Measurements from ENCODE around the gene UNC93B1.

The UNC93B1 gene

GRCh38 chr11:68038718-68039525 lies 35.0 kb upstream of the UNC93B1 start, which contains the start of gene TCIRG1:
Gene TCIRG1, plus strand, starts transcription at chr11:68039025. Its CDS starts 2,247 bp downstream, at chr11:68041272.
- no peak; the same call in 1 of the 2 replicates for TF ChIP-seq MAX (IDR thresholded peaks at IDR 0.05)
- TF ChIP-seq NFIC (IDR thresholded peaks at IDR 0.05) = no peak; the same call in 1 of the 2 replicates
- no peak for TF ChIP-seq EGR1 (IDR thresholded peaks at IDR 0.05)
- TF ChIP-seq YY1 (IDR thresholded peaks at IDR 0.05; ENCODE audit: low read depth) = no peak
- TF ChIP-seq ZBTB7A (IDR thresholded peaks at IDR 0.05; ENCODE audit: low read depth) = peak; percentile 38; the same call in 1 of the 2 replicates
- no peak for TF ChIP-seq EP300 (IDR thresholded peaks at IDR 0.05; ENCODE audit: borderline replicate concordance)
- no peak for TF ChIP-seq TEAD4 (IDR thresholded peaks at IDR 0.05)
- peak; percentile 2; the same call in 1 of the 2 replicates for TF ChIP-seq TCF12 (IDR thresholded peaks at IDR 0.05; ENCODE audit: low read depth)
- no peak; the same call in 1 of the 2 replicates for TF ChIP-seq RAD21 (IDR thresholded peaks at IDR 0.05; ENCODE audit: low read depth)
- no peak for TF ChIP-seq FOXM1 (IDR thresholded peaks at IDR 0.05; ENCODE audit: borderline replicate concordance, low read depth)
- peak; percentile 61; the same call in 1 of the 2 replicates for TF ChIP-seq TAF1 (IDR thresholded peaks at IDR 0.05; ENCODE audit: low read depth)
- no peak; the same call in 1 of the 2 replicates for TF ChIP-seq CREB1 (IDR thresholded peaks at IDR 0.05; ENCODE audit: low read depth)
- no peak for TF ChIP-seq REST (IDR thresholded peaks at IDR 0.05; ENCODE audit: low read depth)
- TF ChIP-seq USF1 (IDR thresholded peaks at IDR 0.05) = no peak
- TF ChIP-seq CEBPB (IDR thresholded peaks at IDR 0.05) = no peak

GRCh38 chr11:68038226-68038717 lies 34.4 kb upstream of the UNC93B1 start:
- TF ChIP-seq MAX (IDR thresholded peaks at IDR 0.05) (no peak), ZBTB7A (IDR thresholded peaks at IDR 0.05; ENCODE audit: low read depth) (peak; percentile 2; the same call in 1 of the 2 replicates), RAD21 (IDR thresholded peaks at IDR 0.05; ENCODE audit: low read depth) (no peak), TCF12 (IDR thresholded peaks at IDR 0.05; ENCODE audit: low read depth) (peak; percentile 39; the same call in 1 of the 2 replicates), EGR1 (IDR thresholded peaks at IDR 0.05) (no peak), NFIC (IDR thresholded peaks at IDR 0.05) (0 out of 2 replicates have a peak, but pooled peaks have one; percentile 4), YY1 (IDR thresholded peaks at IDR 0.05; ENCODE audit: low read depth) (no peak), TAF1 (IDR thresholded peaks at IDR 0.05; ENCODE audit: low read depth) (no peak)

- TF ChIP-seq NFIC (IDR thresholded peaks at IDR 0.05) (no peak), TCF12 (IDR thresholded peaks at IDR 0.05; ENCODE audit: low read depth) (no peak), FOXM1 (IDR thresholded peaks at IDR 0.05; ENCODE audit: borderline replicate concordance, low read depth) (no peak), TAF1 (IDR thresholded peaks at IDR 0.05; ENCODE audit: low read depth) (no peak), ZBTB7A (IDR thresholded peaks at IDR 0.05; ENCODE audit: low read depth) (no peak), EP300 (IDR thresholded peaks at IDR 0.05; ENCODE audit: borderline replicate concordance) (no peak)
These were observed 33.7 kb upstream of the UNC93B1 start for GRCh38 chr11:68037411-68038225.

- TF ChIP-seq EGR1 (IDR thresholded peaks at IDR 0.05) = no peak
- TF ChIP-seq ZBTB7A (IDR thresholded peaks at IDR 0.05; ENCODE audit: low read depth) = no peak
These were observed 32.9 kb upstream of the UNC93B1 start for GRCh38 chr11:68036717-68037239.

- TF ChIP-seq REST (IDR thresholded peaks at IDR 0.05; ENCODE audit: low read depth) (no peak), TCF12 (IDR thresholded peaks at IDR 0.05; ENCODE audit: low read depth) (no peak), EP300 (IDR thresholded peaks at IDR 0.05; ENCODE audit: borderline replicate concordance) (no peak), EGR1 (IDR thresholded peaks at IDR 0.05) (no peak), YY1 (IDR thresholded peaks at IDR 0.05; ENCODE audit: low read depth) (no peak), FOXM1 (IDR thresholded peaks at IDR 0.05; ENCODE audit: borderline replicate concordance, low read depth) (no peak), RAD21 (IDR thresholded peaks at IDR 0.05; ENCODE audit: low read depth) (no peak), CREB1 (IDR thresholded peaks at IDR 0.05; ENCODE audit: low read depth) (no peak), TEAD4 (IDR thresholded peaks at IDR 0.05) (no peak), ZBTB7A (IDR thresholded peaks at IDR 0.05; ENCODE audit: low read depth) (no peak), TAF1 (IDR thresholded peaks at IDR 0.05; ENCODE audit: low read depth) (no peak), NFIC (IDR thresholded peaks at IDR 0.05) (no peak), MAX (IDR thresholded peaks at IDR 0.05) (no peak), USF1 (IDR thresholded peaks at IDR 0.05) (no peak), CEBPB (IDR thresholded peaks at IDR 0.05) (no peak)
These were observed 32.3 kb upstream of the UNC93B1 start for GRCh38 chr11:68036141-68036716.

Data from Ishikawa (cell line).